Naive thymus-derived CD8-positive, alpha-beta T cell (primary cell): Measurements from ENCODE around the gene NFASC. TPM values are rescaled to one million over a fixed set of nuclear protein-coding genes. Genes with fewer than 3 reads are reported as not detected.

Experiments
- ATAC-seq, 2 donors: fragments of 150-1000 bp; cut with Tn5 transposase in 1 of 2; sonication (Bioruptor Pico), chemical (Tn5 transposase) in 1 of 2; 1 replicate in 1 of 2; 2 replicates in 1 of 2; pipeline ENCODE4 v1.10.0; 2021; ENCODE audit warnings: mild to moderate bottlenecking in 2 of 2, moderate library complexity in 2 of 2
- POLR2A ChIA-PET: fragments of 350-600 bp; sonication (Branson Sonifier 250); formaldehyde crosslinking; loops from one replicate; lab custom pipeline; 2021; ENCODE audit warnings: antibody characterized with exemption; lab: Charles Lee
- DNase-seq, 10 donors: peaks; one replicate each; pipeline versions ENCODE4 v3.0.0 to v3.0.0-alpha.2; 2020 to 2022
- H3K27ac Mint-ChIP-seq, 10 donors: one replicate each; pipeline ENCODE4 v1.8.0; 2020 to 2022; ENCODE audit warnings: mild to moderate bottlenecking in 10 of 10, mixed read lengths in 10 of 10, moderate library complexity in 4 of 10, inconsistent platforms in 1 of 10
- H3K27me3 Mint-ChIP-seq, 5 donors: one replicate each; pipeline ENCODE4 v1.8.0; 2021 to 2022; ENCODE audit warnings: mixed read lengths in 5 of 5
- H3K36me3 Mint-ChIP-seq, 3 donors: one replicate each; pipeline ENCODE4 v1.8.0; 2020 to 2022; ENCODE audit warnings: mixed read lengths in 3 of 3, mild to moderate bottlenecking in 2 of 3, inconsistent platforms in 1 of 3
- H3K4me1 Mint-ChIP-seq, 4 donors: one replicate each; pipeline ENCODE4 v1.8.0; 2021 to 2022; ENCODE audit warnings: mixed read lengths in 4 of 4
- H3K4me3 Mint-ChIP-seq, 10 donors: one replicate each; pipeline ENCODE4 v1.8.0; 2020 to 2022; ENCODE audit warnings: mild to moderate bottlenecking in 10 of 10, mixed read lengths in 10 of 10, moderate library complexity in 6 of 10, inconsistent platforms in 1 of 10
- H3K9me3 Mint-ChIP-seq, 9 donors: one replicate each; pipeline ENCODE4 v1.8.0; 2020 to 2022; ENCODE audit warnings: mixed read lengths in 9 of 9, mild to moderate bottlenecking in 3 of 9, inconsistent platforms in 1 of 9, moderate library complexity in 1 of 9
- polyA plus RNA-seq, 3 donors: library from polyadenylated mRNA; unstranded; fragments of 300-500 nt; fragmentation: Illumina TruSeq; gene quantifications; one replicate each; pipeline ENCODE4 v1.2.3, GENCODE V29; 2021
- total RNA-seq, 8 experiments: library from RNA in 2 of 8; stranded (reverse) in 2 of 8; gene quantifications; one replicate each; pipeline ENCODE4 v1.2.3 and lab custom pipeline; 2021 to 2026

NFASC gene
- total and polyA plus RNA-seq, 5 experiments from 2014 or later: not detected

DNA sequence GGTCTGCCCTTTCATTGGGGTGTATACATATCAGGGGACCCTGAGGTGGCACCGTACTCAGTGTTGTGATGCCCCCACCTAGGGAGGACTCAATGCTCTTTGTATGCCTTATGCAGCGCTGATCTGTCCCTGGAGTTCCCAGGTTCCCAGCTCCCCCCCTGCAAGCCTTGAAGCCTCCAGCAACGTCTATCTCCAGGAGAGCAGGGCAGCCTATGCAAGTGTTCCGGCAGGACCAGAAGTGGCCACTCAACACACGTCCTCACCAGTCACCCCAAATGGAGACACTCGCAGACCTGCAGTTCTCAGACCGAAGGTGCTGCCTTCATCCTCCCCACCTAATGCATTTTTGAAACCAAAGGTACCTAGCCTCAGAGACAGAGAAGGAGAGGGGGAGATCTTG is 147.1 kb downstream of the NFASC start:
- Mint-ChIP-seq H3K4me3 (no peak overlapping the region), H3K27me3 (peaks cover 0 to 5% (median 0%) of the 10 kb centered on the region in 5 donors), H3K4me1 (no peaks in the 10 kb centered on the region), H3K9me3 (no peaks in the 10 kb centered on the region), H3K27ac (no peak overlapping the region), H3K36me3 (no peaks in the 10 kb centered on the region)
- POLR2A ChIA-PET: no interaction called here
- ATAC-seq (no peak), DNase-seq (no peak)

DNA sequence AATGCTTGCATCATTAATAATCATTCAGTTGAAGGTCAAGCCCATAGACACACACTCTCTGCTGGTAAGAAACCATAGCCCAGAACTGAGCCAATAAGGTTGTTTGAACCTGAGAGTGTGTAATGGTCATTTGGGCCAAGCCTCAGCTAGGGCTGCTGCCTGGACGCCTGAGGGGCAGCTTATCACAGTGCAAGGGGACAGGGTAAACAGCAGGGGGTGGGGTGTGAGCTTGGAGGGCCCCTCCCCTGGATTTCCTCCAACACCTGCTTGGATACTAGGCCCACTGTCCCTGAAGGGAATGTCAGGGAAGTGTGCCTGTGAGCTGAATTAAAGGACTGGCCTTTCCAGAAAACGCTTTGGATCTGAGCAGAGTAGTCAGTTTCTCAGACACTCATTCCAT is 147.7 kb downstream of the NFASC start:
- H3K9me3 Mint-ChIP-seq: no peaks in the 10 kb centered on the region
- no peak overlapping the region for H3K4me3 Mint-ChIP-seq
- H3K27ac Mint-ChIP-seq: no peak overlapping the region
- no peaks in the 10 kb centered on the region for H3K4me1 Mint-ChIP-seq
- no peaks in the 10 kb centered on the region for H3K36me3 Mint-ChIP-seq
- peaks cover 0 to 5% (median 0%) of the 10 kb centered on the region in 5 donors for H3K27me3 Mint-ChIP-seq
- DNase-seq (no peak), ATAC-seq (no peak)
- POLR2A ChIA-PET: no interaction called here

- no peak for DNase-seq
- Mint-ChIP-seq H3K27me3 (peaks cover 0 to 8% (median 0%) of the 10 kb centered on the region in 5 donors), H3K27ac (no peak overlapping the region), H3K4me1 (peaks cover 0 to 2% (median 0%) of the 10 kb centered on the region in 4 donors), H3K36me3 (no peaks in the 10 kb centered on the region), H3K4me3 (no peak overlapping the region), H3K9me3 (no peaks in the 10 kb centered on the region)
- ATAC-seq: no peak
- POLR2A ChIA-PET: no interaction called here
Measured at GRCh38 chr1:205020466-205020865, 149.8 kb downstream of the NFASC start.

DNA sequence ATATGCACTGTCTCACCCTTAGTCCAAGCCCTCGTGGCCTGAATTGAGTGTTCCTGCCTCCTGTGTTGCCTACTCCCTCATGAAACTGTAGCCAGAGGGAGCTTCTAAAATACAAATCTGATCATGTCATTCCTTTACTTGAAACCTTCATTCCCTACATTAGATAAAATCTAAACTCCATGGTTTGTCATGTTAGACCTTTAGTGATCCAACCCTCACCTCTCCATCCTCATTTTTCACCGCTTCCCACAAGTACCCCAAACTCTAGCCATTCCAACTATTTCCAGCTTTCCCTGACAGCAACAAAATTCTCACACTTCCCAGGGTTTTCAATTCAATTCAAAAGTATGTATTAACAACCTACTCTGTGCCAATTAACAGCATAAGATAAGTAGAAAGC is 154.0 kb downstream of the NFASC start:
- H3K36me3 Mint-ChIP-seq: no peaks in the 10 kb centered on the region
- no peak overlapping the region for H3K4me3 Mint-ChIP-seq
- POLR2A ChIA-PET: no interaction called here
- H3K27ac Mint-ChIP-seq: no peak overlapping the region
- no peak for DNase-seq
- H3K9me3 Mint-ChIP-seq: no peaks in the 10 kb centered on the region
- peaks cover 0 to 8% (median 0%) of the 10 kb centered on the region in 5 donors for H3K27me3 Mint-ChIP-seq
- ATAC-seq: no peak
- peaks cover 0 to 2% (median 0%) of the 10 kb centered on the region in 4 donors for H3K4me1 Mint-ChIP-seq

- no peak for DNase-seq
- peaks cover 0 to 10% (median 2%) of the 10 kb centered on the region in 5 donors for H3K27me3 Mint-ChIP-seq
- H3K4me1 Mint-ChIP-seq: peaks cover 0 to 2% (median 0%) of the 10 kb centered on the region in 4 donors
- H3K4me3 Mint-ChIP-seq: no peak overlapping the region
- H3K9me3 Mint-ChIP-seq: no peaks in the 10 kb centered on the region
- no peaks in the 10 kb centered on the region for H3K36me3 Mint-ChIP-seq
- ATAC-seq: no peak
- POLR2A ChIA-PET: no interaction called here
- no peak overlapping the region for H3K27ac Mint-ChIP-seq
Measured at GRCh38 chr1:205025239-205025638, 154.6 kb downstream of the NFASC start.

DNA sequence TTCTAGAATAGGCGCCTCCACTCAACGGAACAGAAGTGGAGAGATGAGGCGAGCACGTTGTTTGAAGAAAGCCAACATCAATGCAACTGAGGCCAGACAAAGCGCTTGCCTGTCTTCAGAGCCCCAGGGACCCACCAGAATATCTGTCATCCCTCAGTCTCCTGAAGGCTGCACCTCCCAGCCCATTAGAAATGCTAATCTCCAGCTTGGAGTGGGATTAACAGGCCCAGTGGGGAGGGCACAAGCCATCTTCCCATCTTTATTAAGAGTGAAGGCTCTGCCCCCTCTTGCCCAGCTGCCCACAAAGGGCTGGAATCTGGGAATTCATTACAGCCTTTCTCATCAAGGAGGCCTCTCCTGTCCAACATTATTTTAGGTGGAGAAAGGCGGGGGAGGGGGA is 155.5 kb downstream of the NFASC start:
- no peak for DNase-seq
- Mint-ChIP-seq H3K4me3 (no peak overlapping the region), H3K27me3 (peaks cover 0 to 13% (median 2%) of the 10 kb centered on the region in 5 donors), H3K9me3 (no peaks in the 10 kb centered on the region), H3K27ac (no peak overlapping the region), H3K36me3 (no peaks in the 10 kb centered on the region), H3K4me1 (peaks cover 0 to 2% (median 0%) of the 10 kb centered on the region in 4 donors)
- no peak for ATAC-seq
- POLR2A ChIA-PET: no interaction called here

DNA sequence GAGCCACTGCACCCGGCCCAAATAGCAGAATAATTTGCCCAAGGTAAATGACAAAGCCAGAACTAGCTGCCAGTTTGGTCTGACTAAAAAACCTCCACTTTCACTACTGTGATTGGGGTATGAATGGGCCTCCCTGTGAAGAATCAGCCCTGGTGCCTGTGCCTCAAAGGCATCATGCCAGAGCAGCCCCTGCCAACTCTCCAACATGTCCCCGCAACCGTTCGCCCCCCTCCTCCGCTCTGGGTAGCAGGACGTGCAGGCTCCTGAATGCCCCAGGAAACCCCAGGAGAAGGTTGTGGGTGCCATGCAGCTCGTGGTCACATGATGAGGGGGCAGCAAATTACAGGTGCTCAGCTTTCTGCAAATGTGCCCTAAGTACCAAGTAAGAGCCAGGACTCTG is 157.7 kb downstream of the NFASC start:
- no peak for DNase-seq
- Mint-ChIP-seq H3K27ac (no peak overlapping the region), H3K27me3 (peaks cover 0 to 13% (median 2%) of the 10 kb centered on the region in 5 donors), H3K4me3 (no peak overlapping the region), H3K9me3 (no peaks in the 10 kb centered on the region), H3K4me1 (peaks cover 0 to 2% (median 0%) of the 10 kb centered on the region in 4 donors), H3K36me3 (no peaks in the 10 kb centered on the region)
- no peak for ATAC-seq
- POLR2A ChIA-PET: no interaction called here

DNA sequence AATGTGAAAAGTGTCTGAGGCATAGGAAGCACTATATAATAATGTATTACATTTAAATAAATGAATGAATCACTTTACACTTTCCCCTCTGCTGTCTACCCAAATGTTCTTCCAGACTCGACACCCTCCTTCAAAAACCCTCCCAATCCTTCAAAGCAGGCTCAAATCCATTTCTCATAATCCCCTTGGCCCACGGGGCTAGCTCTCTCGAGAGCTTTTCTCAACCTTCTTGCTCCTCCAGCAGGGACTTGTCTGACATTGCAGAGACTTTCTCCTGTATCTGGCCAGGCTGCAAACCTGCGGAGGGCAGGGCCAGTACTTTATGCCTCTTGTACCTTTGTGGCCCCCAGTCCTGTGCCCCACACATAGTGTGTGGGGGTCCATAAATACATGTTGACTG is 158.3 kb downstream of the NFASC start:
- Mint-ChIP-seq H3K9me3 (no peaks in the 10 kb centered on the region), H3K4me3 (no peak overlapping the region), H3K36me3 (no peaks in the 10 kb centered on the region), H3K27me3 (peaks cover 0 to 13% (median 2%) of the 10 kb centered on the region in 5 donors), H3K27ac (peak overlapping the region in 1 of 10 donors; percentile 74), H3K4me1 (peaks cover 0 to 2% (median 0%) of the 10 kb centered on the region in 4 donors)
- POLR2A ChIA-PET: no interaction called here
- DNase-seq (no peak), ATAC-seq (no peak)

- Mint-ChIP-seq H3K9me3 (peaks cover 0 to 2% (median 0%) of the 10 kb centered on the region in 9 donors), H3K36me3 (no peaks in the 10 kb centered on the region), H3K4me1 (no peaks in the 10 kb centered on the region), H3K27me3 (peaks cover 0 to 9% (median 2%) of the 10 kb centered on the region in 5 donors), H3K27ac (no peak overlapping the region), H3K4me3 (no peak overlapping the region)
- DNase-seq (no peak), ATAC-seq (no peak)
- POLR2A ChIA-PET: no interaction called here
Measured at GRCh38 chr1:205030241-205030640, 159.6 kb downstream of the NFASC start.

DNA sequence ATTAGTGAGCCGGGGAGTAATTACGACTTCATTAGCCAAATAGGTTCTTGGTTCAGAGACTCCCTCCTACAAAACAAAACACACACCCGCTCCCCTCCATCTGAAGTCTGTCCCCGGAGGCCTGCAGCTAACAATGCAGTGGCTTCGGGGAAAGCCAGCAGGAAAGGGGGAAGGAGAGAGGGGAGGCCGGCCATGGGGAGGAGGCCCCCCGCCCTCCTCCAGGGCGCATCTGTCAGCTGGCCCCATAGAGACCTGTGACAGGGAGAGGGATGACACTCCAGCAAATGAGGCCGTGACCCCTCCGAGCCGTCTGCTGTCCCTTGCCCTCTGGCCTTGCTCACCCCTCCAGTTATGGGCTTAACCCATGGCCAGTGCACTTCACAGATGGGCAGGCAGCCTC is 160.2 kb downstream of the NFASC start:
- Mint-ChIP-seq H3K27ac (no peak overlapping the region), H3K36me3 (no peaks in the 10 kb centered on the region), H3K4me1 (no peaks in the 10 kb centered on the region), H3K9me3 (peaks cover 0 to 5% (median 0%) of the 10 kb centered on the region in 9 donors), H3K4me3 (no peak overlapping the region), H3K27me3 (peaks cover 0 to 9% (median 2%) of the 10 kb centered on the region in 5 donors)
- POLR2A ChIA-PET: no interaction called here
- no peak for DNase-seq
- no peak for ATAC-seq

DNA sequence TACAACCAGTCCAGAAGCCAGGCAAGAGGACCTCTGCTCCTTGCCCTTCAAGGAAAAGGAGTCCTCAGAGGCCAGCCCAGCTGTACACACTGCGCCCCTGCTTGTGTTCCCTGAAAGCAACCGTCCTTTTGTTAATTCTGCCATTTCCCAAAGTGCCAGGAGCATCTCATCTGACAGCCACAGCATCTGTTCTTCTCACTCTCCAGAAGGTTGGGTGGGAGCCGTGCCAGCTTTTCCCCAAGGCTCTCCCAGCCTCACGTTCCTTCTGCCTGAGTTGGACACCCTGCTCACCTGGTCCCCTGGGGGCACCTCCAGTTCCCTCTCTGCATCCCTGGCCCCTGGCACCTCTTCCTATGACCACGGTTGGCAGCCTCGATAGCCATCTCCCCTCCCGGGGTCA is 161.8 kb downstream of the NFASC start:
- H3K9me3 Mint-ChIP-seq: peaks cover 0 to 5% (median 2%) of the 10 kb centered on the region in 9 donors
- peaks cover 0 to 16% (median 5%) of the 10 kb centered on the region in 5 donors for H3K27me3 Mint-ChIP-seq
- no peak overlapping the region for H3K4me3 Mint-ChIP-seq
- H3K27ac Mint-ChIP-seq: no peak overlapping the region
- DNase-seq (no peak), ATAC-seq (no peak)
- no peaks in the 10 kb centered on the region for H3K36me3 Mint-ChIP-seq
- no peaks in the 10 kb centered on the region for H3K4me1 Mint-ChIP-seq
- POLR2A ChIA-PET: interaction anchor here (0.6 kb wide), 1 partner anchor 428 kb away, joined by 6 read pairs; no protein-coding TSS in a partner anchor

- no peaks in the 10 kb centered on the region for H3K4me1 Mint-ChIP-seq
Measured at GRCh38 chr1:205037539-205037938, 166.9 kb downstream of the NFASC start.

GRCh38 chr1:205038132-205038786 is 167.6 kb downstream of the NFASC start:
- H3K9me3 Mint-ChIP-seq: peaks cover 0 to 5% (median 2%) of the 10 kb centered on the region in 9 donors
- H3K27me3 Mint-ChIP-seq: peaks cover 10 to 42% (median 24%) of the 10 kb centered on the region in 5 donors
- no peak overlapping the region for H3K4me3 Mint-ChIP-seq
- no peak for ATAC-seq
- H3K4me1 Mint-ChIP-seq: no peaks in the 10 kb centered on the region
- POLR2A ChIA-PET: no interaction called here
- no peak overlapping the region for H3K27ac Mint-ChIP-seq
- H3K36me3 Mint-ChIP-seq: no peaks in the 10 kb centered on the region
- no peak for DNase-seq

More at GRCh38 chr1:205037539-205037938, 166.9 kb downstream of the NFASC start:
- no peak overlapping the region for H3K4me3 Mint-ChIP-seq
- H3K9me3 Mint-ChIP-seq: peaks cover 0 to 5% (median 2%) of the 10 kb centered on the region in 9 donors
- H3K36me3 Mint-ChIP-seq: no peaks in the 10 kb centered on the region
- POLR2A ChIA-PET: no interaction called here
- H3K27ac Mint-ChIP-seq: no peak overlapping the region
- ATAC-seq: no peak
- no peak for DNase-seq
- H3K27me3 Mint-ChIP-seq: peaks cover 10 to 41% (median 24%) of the 10 kb centered on the region in 5 donors
